ENCODE results near the gene AQP3.

Gene AQP3

DNA sequence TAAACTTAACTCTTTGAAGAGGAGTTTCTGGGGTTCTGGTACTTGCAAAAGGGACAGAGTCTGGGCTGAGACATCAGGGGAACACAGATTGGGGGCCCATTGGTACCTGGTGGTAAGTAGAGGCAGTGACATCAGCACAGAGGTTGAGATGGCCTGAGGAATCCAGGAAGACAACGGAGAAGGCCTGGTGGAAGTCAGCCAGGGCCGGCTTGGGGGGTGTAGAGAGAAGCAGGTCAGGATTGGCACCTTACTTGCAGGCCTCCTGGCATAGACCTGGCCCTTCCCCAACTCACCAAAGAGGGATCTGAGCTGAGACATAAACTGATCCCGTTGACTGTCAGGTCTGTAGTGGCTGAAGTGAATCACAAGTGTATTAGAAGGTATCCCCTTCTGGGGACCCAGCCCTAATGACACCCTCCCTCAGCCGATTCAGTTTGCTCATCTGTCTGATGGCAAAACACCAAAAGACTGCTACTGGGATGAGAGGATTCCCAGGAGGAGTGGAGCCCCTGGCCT lies 20.9 kb upstream of the AQP3 start:
- no peak for TF ChIP-seq CTCF (conservative IDR thresholded peaks at IDR 0.05; ENCODE audit: control insufficient read depth, insufficient read depth, low read depth, low read length)
- H3K4me3 ChIP-seq (ENCODE audit: control insufficient read depth, low read depth, low read length), result no peak overlapping the region
- DNase-seq (ENCODE audit: low read depth), result no peak

DNA sequence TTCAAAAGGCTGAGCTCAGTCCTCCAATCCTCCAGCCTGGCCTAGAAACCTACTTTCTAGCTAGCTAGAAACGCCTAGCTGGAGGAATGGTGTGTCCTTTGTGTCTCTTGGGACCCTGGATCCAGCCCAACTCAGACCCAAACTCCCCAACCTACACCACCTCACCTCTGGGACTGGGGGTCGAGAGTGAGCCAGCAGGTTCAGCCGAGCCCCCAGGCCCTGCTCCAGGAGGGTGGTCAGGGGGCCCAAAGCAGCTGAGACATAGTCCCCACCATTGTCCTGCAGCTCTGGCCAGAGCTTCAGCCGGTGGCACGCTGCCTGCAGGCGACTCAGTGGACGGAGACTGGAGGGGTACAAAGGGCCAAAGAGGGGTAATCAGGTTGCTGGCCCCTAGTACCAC lies 20.1 kb upstream of the AQP3 start:
- no peak overlapping the region for H3K4me3 ChIP-seq (ENCODE audit: control insufficient read depth, low read depth, low read length)
- no peak for DNase-seq (ENCODE audit: low read depth)
- TF ChIP-seq CTCF (conservative IDR thresholded peaks at IDR 0.05; ENCODE audit: control insufficient read depth, insufficient read depth, low read depth, low read length), result no peak

DNA sequence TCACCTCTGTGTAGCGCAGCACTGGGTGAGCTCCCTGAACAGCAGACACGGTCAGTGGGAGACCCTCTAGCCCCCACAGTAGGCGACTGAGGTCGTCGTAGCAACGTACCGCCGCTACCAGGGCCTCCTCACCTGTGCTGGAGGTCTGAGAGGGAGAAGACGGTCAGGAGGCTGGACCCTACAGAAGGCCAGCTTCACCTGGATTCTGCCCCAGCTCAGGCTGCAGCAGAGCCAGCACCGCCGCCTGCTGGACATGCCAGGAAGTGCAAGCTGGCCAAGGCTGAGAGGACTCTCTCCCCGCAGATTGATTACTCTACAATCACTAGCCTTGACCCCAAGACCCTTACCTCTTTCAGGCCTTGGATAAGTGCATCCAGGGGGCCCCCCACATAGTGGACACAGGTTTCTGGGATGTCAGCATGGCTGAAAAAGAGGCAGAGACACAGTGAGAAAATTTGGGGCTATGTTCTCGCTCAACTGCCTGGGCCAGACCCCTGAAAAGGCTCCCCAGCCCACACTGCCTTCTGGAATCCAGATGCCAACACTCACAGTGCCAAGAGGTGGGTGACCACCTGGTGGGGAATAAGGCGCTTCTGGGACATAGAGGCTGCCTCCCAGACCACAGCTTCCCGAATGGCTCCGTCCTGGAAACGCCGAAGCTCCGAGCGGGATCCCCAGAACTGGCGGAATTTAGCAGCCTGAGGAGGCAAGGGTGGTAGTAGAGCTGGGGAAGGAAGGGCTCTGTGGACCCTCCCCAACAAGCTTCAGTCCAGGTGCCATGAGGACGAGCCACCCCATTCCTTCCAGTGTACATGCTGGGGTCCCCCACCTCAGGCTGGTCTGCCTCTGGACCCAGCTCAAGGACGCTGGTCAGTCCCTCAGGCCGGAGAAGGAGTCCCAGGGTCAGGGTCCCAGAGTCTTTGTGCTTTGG lies 19.4 kb upstream of the AQP3 start:
- peak; percentile 94 for TF ChIP-seq CTCF (conservative IDR thresholded peaks at IDR 0.05; ENCODE audit: control insufficient read depth, insufficient read depth, low read depth, low read length)
- H3K4me3 ChIP-seq (ENCODE audit: control insufficient read depth, low read depth, low read length), result no peak overlapping the region
- DNase-seq (ENCODE audit: low read depth), result peak; percentile 35

- TF ChIP-seq CTCF (conservative IDR thresholded peaks at IDR 0.05; ENCODE audit: control insufficient read depth, insufficient read depth, low read depth, low read length), result no peak
- no peak for DNase-seq (ENCODE audit: low read depth)
- no peak overlapping the region for H3K4me3 ChIP-seq (ENCODE audit: control insufficient read depth, low read depth, low read length)
Observed at GRCh38 chr9:33465596-33466564, 18.5 kb upstream of the AQP3 start.

DNA sequence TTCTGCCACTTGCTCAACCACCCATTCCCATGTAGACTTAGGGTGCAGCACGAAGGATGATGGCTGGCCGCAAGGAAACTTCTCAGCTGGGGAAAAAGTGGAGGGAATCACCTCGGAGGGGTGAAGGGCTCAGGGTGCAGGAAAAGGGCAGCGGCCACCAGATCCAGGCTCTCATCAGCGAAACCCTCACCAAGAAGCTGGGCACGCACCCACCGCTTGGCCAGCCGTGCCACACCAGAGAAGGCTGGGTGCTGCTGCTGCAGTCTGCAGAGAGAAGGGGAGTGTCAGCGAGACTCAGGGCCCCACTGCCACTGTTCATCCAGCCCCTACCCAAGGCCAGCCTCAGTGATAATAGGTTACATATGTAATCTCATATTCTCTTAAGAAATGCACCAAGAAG lies 17.7 kb upstream of the AQP3 start:
- TF ChIP-seq CTCF (conservative IDR thresholded peaks at IDR 0.05; ENCODE audit: control insufficient read depth, insufficient read depth, low read depth, low read length), result no peak
- no peak for DNase-seq (ENCODE audit: low read depth)
- no peak overlapping the region for H3K4me3 ChIP-seq (ENCODE audit: control insufficient read depth, low read depth, low read length)

DNA sequence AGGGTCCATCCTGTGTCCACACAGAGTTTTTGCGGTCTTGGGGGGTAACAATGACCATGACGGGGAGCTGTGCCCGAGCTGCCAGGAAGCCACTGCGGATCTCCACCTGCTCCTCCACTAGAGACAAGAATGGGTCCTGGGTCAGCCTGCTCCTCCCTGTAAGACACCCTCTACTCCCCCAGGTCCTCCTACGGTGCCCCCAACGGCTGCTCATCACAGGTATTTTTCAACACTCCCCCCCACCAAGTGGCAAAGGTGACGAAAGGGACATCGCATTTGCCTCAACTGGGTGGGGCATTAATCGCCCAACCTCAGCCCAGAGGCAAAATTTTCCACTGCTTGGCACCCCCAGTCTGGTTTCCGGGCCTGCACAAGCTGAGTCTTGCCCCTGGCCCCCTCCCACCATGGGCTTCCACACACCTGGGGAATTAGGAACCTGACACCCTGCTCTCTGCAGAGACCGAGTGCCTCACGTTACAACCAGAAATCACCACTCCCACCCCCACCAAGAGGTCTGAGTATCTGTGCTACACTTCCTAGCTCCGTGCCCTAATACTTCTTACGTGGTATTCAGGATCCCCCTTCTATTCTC lies 16.7 kb upstream of the AQP3 start:
- DNase-seq (ENCODE audit: low read depth), result no peak
- no peak for TF ChIP-seq CTCF (conservative IDR thresholded peaks at IDR 0.05; ENCODE audit: control insufficient read depth, insufficient read depth, low read depth, low read length)
- H3K4me3 ChIP-seq (ENCODE audit: control insufficient read depth, low read depth, low read length), result no peak overlapping the region

All from fibroblast of mammary gland (primary cell).